Measurements from ENCODE around the gene ZNF182. TPM values are rescaled to one million over a fixed set of nuclear protein-coding genes. Genes with fewer than 3 reads are reported as not detected.
A peak's percentile ranks its signal among the peaks of the same experiment; 100 is the strongest.
"Not testable (repeated sequence)": the region's sequence is repeated elsewhere in the genome, so short reads cannot be mapped to it uniquely, and the experiment has no call there.

The ZNF182 gene
- total and polyA plus RNA-seq, 2 experiments from 2014 or later = 3.1 to 4.1 TPM

- H3K27ac ChIP-seq = peak overlapping the region; percentile 98
- no peaks in the 10 kb centered on the region for H3K27me3 ChIP-seq
- H3K4me1 ChIP-seq (ENCODE audit: low read depth) = no peaks in the 10 kb centered on the region
- H3K4me3 ChIP-seq = peak overlapping the region; percentile 34
- H3K9me3 ChIP-seq (ENCODE audit: low read depth) = no peaks in the 10 kb centered on the region
- no peaks in the 10 kb centered on the region for H3K36me3 ChIP-seq
- peak; percentile 65 to 91 for DNase-seq (ENCODE audit: low read depth in 1 of 2, low spot score in 1 of 2)
- no peak for TF ChIP-seq CTCF (IDR thresholded peaks at IDR 0.05; ENCODE audit: low read depth, low read length)
Observed at GRCh38 chrX:48021026-48021900, 17.5 kb upstream of the ZNF182 start.

GRCh38 chrX:48020472-48020871, 16.7 kb upstream of the ZNF182 start:
- peak overlapping the region; percentile 98 for H3K27ac ChIP-seq
- not testable (repeated sequence) for H3K27me3 ChIP-seq; H3K4me1 ChIP-seq (ENCODE audit: low read depth); DNase-seq (ENCODE audit: low read depth in 1 of 2, low spot score in 1 of 2); H3K9me3 ChIP-seq (ENCODE audit: low read depth); H3K36me3 ChIP-seq
- H3K4me3 ChIP-seq = peak overlapping the region; percentile 34

GRCh38 chrX:48019892-48020291, 16.1 kb upstream of the ZNF182 start:
- H3K4me3 ChIP-seq; H3K9me3 ChIP-seq (ENCODE audit: low read depth); H3K4me1 ChIP-seq (ENCODE audit: low read depth); H3K27ac ChIP-seq; H3K27me3 ChIP-seq; DNase-seq (ENCODE audit: low read depth in 1 of 2, low spot score in 1 of 2); H3K36me3 ChIP-seq: not testable (repeated sequence)

GRCh38 chrX:48016583-48017310, 13.0 kb upstream of the ZNF182 start:
- not testable (repeated sequence) for DNase-seq (ENCODE audit: low read depth in 1 of 2, low spot score in 1 of 2); H3K4me3 ChIP-seq; H3K27ac ChIP-seq; H3K9me3 ChIP-seq (ENCODE audit: low read depth); H3K4me1 ChIP-seq (ENCODE audit: low read depth); H3K27me3 ChIP-seq; H3K36me3 ChIP-seq

GRCh38 chrX:48009445-48009960, 5.7 kb upstream of the ZNF182 start:
- DNase-seq (ENCODE audit: low read depth in 1 of 2, low spot score in 1 of 2); H3K4me1 ChIP-seq (ENCODE audit: low read depth); H3K4me3 ChIP-seq; H3K9me3 ChIP-seq (ENCODE audit: low read depth); H3K27me3 ChIP-seq; H3K27ac ChIP-seq; H3K36me3 ChIP-seq: not testable (repeated sequence)

- not testable (repeated sequence) for H3K9me3 ChIP-seq (ENCODE audit: low read depth); DNase-seq (ENCODE audit: low read depth in 1 of 2, low spot score in 1 of 2); H3K4me1 ChIP-seq (ENCODE audit: low read depth); H3K36me3 ChIP-seq; H3K27ac ChIP-seq; H3K4me3 ChIP-seq; H3K27me3 ChIP-seq
Observed at GRCh38 chrX:48006688-48007087, 2.9 kb upstream of the ZNF182 start, which contains the start of gene SPACA5. TSS of gene SPACA5 (plus strand) at chrX:48006988. CDS start at chrX:48007803, 815 bp downstream.

- H3K27me3 ChIP-seq = no peaks in the 10 kb centered on the region
- H3K36me3 ChIP-seq = no peaks in the 10 kb centered on the region
- H3K27ac ChIP-seq = peak overlapping the region; percentile 60
- H3K9me3 ChIP-seq (ENCODE audit: low read depth) = no peaks in the 10 kb centered on the region
- H3K4me1 ChIP-seq (ENCODE audit: low read depth) = no peaks in the 10 kb centered on the region
- H3K4me3 ChIP-seq = peak overlapping the region; percentile 68
- DNase-seq (ENCODE audit: low read depth in 1 of 2, low spot score in 1 of 2) = no peak
- no peak for TF ChIP-seq CTCF (IDR thresholded peaks at IDR 0.05; ENCODE audit: low read depth, low read length)
Observed at GRCh38 chrX:48003367-48003757, 427 bp downstream of the ZNF182 start.

GRCh38 chrX:48002929-48003328, 860 bp downstream of the ZNF182 start:
- H3K36me3 ChIP-seq = no peaks in the 10 kb centered on the region
- no peaks in the 10 kb centered on the region for H3K9me3 ChIP-seq (ENCODE audit: low read depth)
- TF ChIP-seq CTCF (IDR thresholded peaks at IDR 0.05; ENCODE audit: low read depth, low read length) = no peak
- DNase-seq (ENCODE audit: low read depth in 1 of 2, low spot score in 1 of 2) = no peak
- H3K4me1 ChIP-seq (ENCODE audit: low read depth) = no peaks in the 10 kb centered on the region
- no peak overlapping the region for H3K27ac ChIP-seq
- H3K27me3 ChIP-seq = no peaks in the 10 kb centered on the region
- H3K4me3 ChIP-seq = peak overlapping the region; percentile 68
